Glutamatergic neuron (in vitro differentiated cells): ENCODE measurements around the gene UBAC2. TPM values are rescaled to one million over a fixed set of nuclear protein-coding genes. Genes with fewer than 3 reads are reported as not detected.

Source experiments
- DNase-seq: peaks from one replicate; pipeline ENCODE4 v3.0.0; 2022
- H3K27ac Mint-ChIP-seq: one replicate; pipeline ENCODE4 v1.8.0; 2020; ENCODE audit warnings: mild to moderate bottlenecking, mixed read lengths, inconsistent platforms; ENCODE audit not compliant: unreplicated experiment
- H3K27me3 Mint-ChIP-seq: one replicate; pipeline ENCODE4 v1.8.0; 2020; ENCODE audit warnings: mild to moderate bottlenecking, moderate library complexity, mixed read lengths, inconsistent platforms; ENCODE audit not compliant: unreplicated experiment
- H3K36me3 Mint-ChIP-seq: one replicate; pipeline ENCODE4 v1.8.0; 2020; ENCODE audit warnings: mild to moderate bottlenecking, mixed read lengths, inconsistent platforms; ENCODE audit not compliant: unreplicated experiment
- H3K4me1 Mint-ChIP-seq: one replicate; pipeline ENCODE4 v1.8.0; 2020; ENCODE audit warnings: mild to moderate bottlenecking, low read depth, mixed read lengths, inconsistent platforms; ENCODE audit not compliant: unreplicated experiment
- H3K4me3 Mint-ChIP-seq: one replicate; pipeline ENCODE4 v1.8.0; 2020; ENCODE audit warnings: mild to moderate bottlenecking, mixed read lengths, inconsistent platforms; ENCODE audit not compliant: unreplicated experiment
- H3K9me3 Mint-ChIP-seq: one replicate; pipeline ENCODE4 v1.8.0; 2020; ENCODE audit warnings: mild to moderate bottlenecking, moderate library complexity, mixed read lengths, inconsistent platforms; ENCODE audit not compliant: unreplicated experiment
- total RNA-seq: library from RNA; stranded (reverse); fragmentation: NEBNext Ultra II Directional; extraction: Animal tissue kit (Norgen Biotek cat#: 25700); gene quantifications from one replicate; pipeline ENCODE4 v1.2.1, GENCODE V29; 2021; ENCODE audit not compliant: unreplicated experiment
- TF ChIP-seq, protein P1 (sequence below): fragments of 200-600 bp; sonication (generic); IDR thresholded peaks from one replicate; pipeline ENCODE4 v1.5.0; 2021; ENCODE audit not compliant: partially characterized antibody, unreplicated experiment

The UBAC2 gene
- total RNA-seq, 1 donor from 2014 or later, result 33.3 TPM

DNA sequence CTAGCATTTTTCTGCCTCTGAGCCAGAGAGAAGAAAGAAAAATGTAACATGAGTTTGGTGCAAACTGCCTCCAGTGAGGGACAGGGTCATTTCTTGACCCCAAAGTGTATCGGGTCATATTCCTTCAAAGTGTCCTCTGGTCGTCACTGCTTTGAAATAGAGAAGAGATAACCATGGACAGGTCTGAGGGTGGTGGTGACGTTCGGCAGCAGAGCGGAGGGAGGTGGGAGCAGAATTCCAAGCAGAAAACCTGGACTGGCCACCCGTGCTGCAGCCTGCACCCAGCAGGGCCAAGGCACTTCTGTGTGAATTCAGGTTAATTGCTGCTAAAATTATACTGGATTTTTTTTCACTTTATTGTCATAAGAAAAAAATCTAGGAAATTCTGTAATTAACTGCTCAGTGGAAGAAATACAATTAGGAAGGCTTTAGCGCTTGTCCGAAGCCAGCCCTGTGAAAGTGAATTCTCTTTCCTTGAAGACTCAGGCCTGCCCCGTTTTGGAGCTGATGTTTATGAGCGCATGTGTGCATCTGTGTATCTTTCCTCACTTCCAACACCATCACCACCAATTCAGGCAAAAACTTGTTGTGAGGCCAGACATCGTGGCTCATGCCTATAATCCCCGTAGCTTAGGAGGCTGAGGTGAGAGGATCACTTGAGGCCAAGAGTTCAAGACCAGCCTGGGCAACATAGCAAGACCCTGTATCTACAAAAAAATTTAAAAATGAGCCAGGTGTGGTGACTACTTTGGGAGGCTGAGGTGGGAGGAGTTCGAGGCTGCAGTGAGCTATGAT is 37.9 kb upstream of the UBAC2 start:
- TF ChIP-seq, protein P1, sequence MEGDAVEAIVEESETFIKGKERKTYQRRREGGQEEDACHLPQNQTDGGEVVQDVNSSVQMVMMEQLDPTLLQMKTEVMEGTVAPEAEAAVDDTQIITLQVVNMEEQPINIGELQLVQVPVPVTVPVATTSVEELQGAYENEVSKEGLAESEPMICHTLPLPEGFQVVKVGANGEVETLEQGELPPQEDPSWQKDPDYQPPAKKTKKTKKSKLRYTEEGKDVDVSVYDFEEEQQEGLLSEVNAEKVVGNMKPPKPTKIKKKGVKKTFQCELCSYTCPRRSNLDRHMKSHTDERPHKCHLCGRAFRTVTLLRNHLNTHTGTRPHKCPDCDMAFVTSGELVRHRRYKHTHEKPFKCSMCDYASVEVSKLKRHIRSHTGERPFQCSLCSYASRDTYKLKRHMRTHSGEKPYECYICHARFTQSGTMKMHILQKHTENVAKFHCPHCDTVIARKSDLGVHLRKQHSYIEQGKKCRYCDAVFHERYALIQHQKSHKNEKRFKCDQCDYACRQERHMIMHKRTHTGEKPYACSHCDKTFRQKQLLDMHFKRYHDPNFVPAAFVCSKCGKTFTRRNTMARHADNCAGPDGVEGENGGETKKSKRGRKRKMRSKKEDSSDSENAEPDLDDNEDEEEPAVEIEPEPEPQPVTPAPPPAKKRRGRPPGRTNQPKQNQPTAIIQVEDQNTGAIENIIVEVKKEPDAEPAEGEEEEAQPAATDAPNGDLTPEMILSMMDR, result no peak
- peaks cover 9% of the 10 kb centered on the region for H3K4me1 Mint-ChIP-seq
- peaks cover 3% of the 10 kb centered on the region for H3K27me3 Mint-ChIP-seq
- DNase-seq, result no peak
- H3K9me3 Mint-ChIP-seq, result no peaks in the 10 kb centered on the region
- no peak overlapping the region for H3K4me3 Mint-ChIP-seq
- H3K27ac Mint-ChIP-seq, result no peak overlapping the region
- no peaks in the 10 kb centered on the region for H3K36me3 Mint-ChIP-seq

DNA sequence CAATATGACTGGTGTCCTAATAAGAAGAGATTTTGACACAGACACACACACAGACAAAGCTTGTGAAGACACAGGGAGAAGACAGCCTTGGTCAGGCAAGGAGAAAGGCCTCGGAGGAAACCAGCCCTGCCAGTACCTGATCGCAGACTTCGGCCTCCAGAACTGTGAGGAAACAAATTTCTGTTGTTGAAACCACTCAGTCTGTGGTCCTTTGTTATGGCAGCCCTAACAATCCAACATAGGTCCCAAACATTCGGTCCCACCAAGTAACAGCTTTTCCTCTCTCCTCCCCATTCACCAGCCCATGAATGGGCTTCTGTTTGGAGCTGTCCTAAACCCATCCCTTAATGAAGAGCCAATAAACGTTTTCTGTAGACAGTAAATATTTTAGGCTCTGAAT is 36.4 kb upstream of the UBAC2 start:
- TF ChIP-seq, protein P1, result no peak

DNA sequence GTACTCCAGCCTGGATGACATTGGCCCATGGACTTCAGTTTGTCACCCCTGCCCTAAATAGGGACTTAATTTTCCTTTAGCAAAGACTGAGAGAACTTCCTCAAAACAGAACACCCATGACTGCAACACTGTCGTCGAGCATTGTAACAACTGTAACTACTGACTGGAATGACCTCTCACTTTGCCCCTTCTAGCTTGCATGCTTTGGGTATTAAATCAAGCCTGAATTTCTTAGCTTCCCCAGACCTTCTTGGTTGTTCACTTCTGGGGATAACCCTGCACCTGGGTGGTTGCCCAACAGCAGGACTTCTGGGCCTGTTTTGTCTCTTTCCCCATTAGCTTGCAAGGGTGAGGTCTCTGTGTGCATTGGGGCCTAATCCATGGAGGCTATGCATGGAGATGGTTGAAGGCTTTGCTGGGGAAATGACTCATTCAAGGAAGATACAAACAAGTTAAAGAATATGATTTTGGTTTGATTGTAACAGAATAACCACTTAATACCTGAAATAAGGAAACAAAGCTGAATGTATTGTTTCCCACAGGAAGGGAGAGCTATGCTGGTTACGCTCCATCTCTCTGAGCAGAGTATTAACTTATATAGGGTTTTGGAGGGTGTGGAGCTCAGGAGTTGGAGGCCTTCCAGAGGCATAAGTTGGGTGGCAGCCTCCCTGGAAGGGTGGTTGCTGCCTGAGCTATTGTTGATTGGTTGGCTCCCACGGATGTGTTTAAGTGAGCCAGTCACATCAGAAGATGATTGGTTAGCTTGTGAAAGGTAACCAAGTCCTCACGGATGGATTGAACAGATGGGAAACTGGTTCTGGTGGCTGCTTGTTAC is 34.7 kb upstream of the UBAC2 start:
- no peak for DNase-seq
- TF ChIP-seq, protein P1, result no peak
- peaks cover 5% of the 10 kb centered on the region for H3K27me3 Mint-ChIP-seq
- H3K9me3 Mint-ChIP-seq, result peaks cover 3% of the 10 kb centered on the region
- H3K27ac Mint-ChIP-seq, result no peak overlapping the region
- no peak overlapping the region for H3K4me3 Mint-ChIP-seq
- no peaks in the 10 kb centered on the region for H3K4me1 Mint-ChIP-seq
- no peaks in the 10 kb centered on the region for H3K36me3 Mint-ChIP-seq

More for the DNA sequence above, 36.4 kb upstream of the UBAC2 start:
- H3K4me1 Mint-ChIP-seq, result peaks cover 5% of the 10 kb centered on the region
- no peak overlapping the region for H3K27ac Mint-ChIP-seq
- no peak for DNase-seq
- no peak overlapping the region for H3K4me3 Mint-ChIP-seq
- peaks cover 3% of the 10 kb centered on the region for H3K27me3 Mint-ChIP-seq
- H3K36me3 Mint-ChIP-seq, result no peaks in the 10 kb centered on the region
- H3K9me3 Mint-ChIP-seq, result no peaks in the 10 kb centered on the region

DNA sequence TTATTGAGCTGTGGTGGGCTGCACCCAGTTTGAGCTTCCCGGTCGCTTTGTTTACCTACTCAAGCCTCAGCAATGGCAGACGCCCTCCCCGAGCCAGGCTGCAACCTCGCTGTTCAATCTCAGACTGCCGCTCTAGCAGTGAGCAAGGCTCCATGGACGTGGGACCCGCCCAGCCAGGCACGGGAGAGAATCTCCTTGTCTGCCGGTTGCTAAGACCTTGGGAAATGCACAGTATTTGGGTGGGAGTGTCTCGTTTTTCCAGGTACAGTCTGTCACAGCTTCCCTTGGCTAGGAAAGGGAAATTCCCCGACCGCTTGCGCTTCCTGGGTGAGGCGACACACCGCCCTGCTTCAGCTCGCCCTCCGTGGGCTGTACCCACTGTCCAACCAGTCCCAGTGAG is 27.7 kb upstream of the UBAC2 start:
- H3K9me3 Mint-ChIP-seq, result peaks cover 3% of the 10 kb centered on the region
- no peaks in the 10 kb centered on the region for H3K4me1 Mint-ChIP-seq
- peaks cover 6% of the 10 kb centered on the region for H3K36me3 Mint-ChIP-seq
- TF ChIP-seq, protein P1, result no peak
- no peak overlapping the region for H3K4me3 Mint-ChIP-seq
- DNase-seq, result no peak
- peaks cover 1% of the 10 kb centered on the region for H3K27me3 Mint-ChIP-seq
- no peak overlapping the region for H3K27ac Mint-ChIP-seq
